Adrenal gland (tissue), 12 donors: ENCODE measurements around the gene PLAGL1. TPM values are rescaled to one million over a fixed set of nuclear protein-coding genes. Genes with fewer than 3 reads are reported as not detected.

ENCODE experiments used
- DNase-seq, 7 donors: peaks; one replicate each; pipeline ENCODE4 v3.0.0-alpha.2; 2019 to 2020
- H3K27ac ChIP-seq, 5 donors: fragments of 200-600 bp; sonication (generic) in 4 of 5; 1 replicate in 3 of 5; 2 replicates in 2 of 5; pipeline versions ENCODE4 v1.5.1 to v1.8.0; 2016 to 2020; ENCODE audit warnings: mild to moderate bottlenecking in 1 of 5
- H3K27me3 ChIP-seq: fragments of 200-600 bp; 2 replicates; pipeline ENCODE4 v1.8.0; 2021
- H3K36me3 ChIP-seq, 2 donors: fragments of 200-600 bp; replicated peaks in 1 of 2; 1 replicate in 1 of 2; 2 replicates in 1 of 2; pipeline versions ENCODE4 v1.5.1 to v1.8.0; 2018 to 2022
- H3K4me1 ChIP-seq, 2 donors: fragments of 200-600 bp; replicated peaks in 1 of 2; 1 replicate in 1 of 2; 2 replicates in 1 of 2; pipeline versions ENCODE4 v1.5.1 to v1.8.0; 2018 to 2021
- H3K4me3 ChIP-seq, 4 donors: fragments of 200-600 bp; sonication (generic) in 3 of 4; one replicate each; pipeline ENCODE4 v1.5.1; 2016 to 2018
- H3K9me3 ChIP-seq, 3 donors: fragments of 200-600 bp; sonication (generic) in 1 of 3; replicated peaks in 1 of 3; 1 replicate in 2 of 3; 2 replicates in 1 of 3; pipeline versions ENCODE4 v1.5.1 to v1.8.0; 2016 to 2021
- CTCF ChIP-seq, 6 experiments: fragments of 450-650 bp in 4 of 6; fragments of 200-600 bp in 2 of 6; sonication (generic) in 1 of 6; IDR thresholded peaks; 1 replicate in 5 of 6; 2 replicates in 1 of 6; pipeline versions ENCODE4 v1.5.1 to v1.8.0; 2016 to 2021; ENCODE audit warnings: antibody characterized with exemption in 6 of 6, mild to moderate bottlenecking in 2 of 6, moderate library complexity in 1 of 6
- POLR2A ChIP-seq, 2 donors: fragments of 450-650 bp; IDR thresholded peaks; one replicate each; pipeline ENCODE4 v1.6.1; 2017; ENCODE audit warnings: antibody characterized with exemption in 2 of 2, mild to moderate bottlenecking in 2 of 2, moderate library complexity in 1 of 2
- WGBS, 4 donors: extraction: QIAGEN DNeasy Blood & Tissue Kit in 2 of 4; methylation state at CpG; one replicate each; pipeline versions ENCODE4 v1.1.5 to v1.1.7; 2013 to 2017; 5-methylcytosine and 5-hydroxymethylcytosine counted together
- intact Hi-C, 2 donors: fragments of 100-400 bp; cut with DNase I; formaldehyde crosslinking; loops; one replicate each; pipeline versions ENCODE4 v1.14.1 to v1.15.0; 2022 to 2023
- polyA plus RNA-seq, 3 donors: library from polyadenylated mRNA; stranded (reverse); fragments of 200-250 nt in 2 of 3; fragments of 350-450 nt in 1 of 3; fragmentation: Illumina TruSeq in 1 of 3; extraction: RNeasy Lipid Tissue Mini Kit (QIAGEN cat#74804) in 1 of 3; gene quantifications; one replicate each; pipeline ENCODE4 v1.2.3, GENCODE V29; 2013 to 2014
- total RNA-seq, 9 donors: library from RNA; depleted of rRNA in 4 of 9; stranded (reverse); fragments of >200 nt in 4 of 9; fragments of 120-200 nt in 1 of 9; fragmentation: NEBNext Ultra II Directional in 1 of 9; extraction: Animal tissue kit (Norgen Biotek cat#: 25700) in 1 of 9; gene quantifications; one replicate each; pipeline versions ENCODE4 v1.1.0 to v1.2.4, GENCODE V29; 2013 to 2023
- donor health status: healthy with polysubstance abuse.
- donor health status: Bipolar disorder and iron deficiency.
- donor health status: DM: yes; HTN: yes; CAD: no.
- donor health status: DM: no; HTN: no; CAD: no.
- donor health status: DM: no; HTN: no; CAD: no.
- donor health status: DM: yes; HTN: yes; CAD: no.

The PLAGL1 gene
- total and polyA plus RNA-seq, 12 donors, result 20.4 to 197 (median 78.7) TPM

- Histone ChIP-seq H3K27ac (no peak overlapping the region), H3K4me3 (no peak overlapping the region), H3K9me3 (no peaks in the 10 kb centered on the region), H3K36me3 (peaks cover 0 to 3% of the 10 kb centered on the region in 2 donors), H3K27me3 (no peaks in the 10 kb centered on the region), H3K4me1 (peaks cover 0 to 6% of the 10 kb centered on the region in 2 donors)
- DNase-seq, result no peak
- intact Hi-C loops, result no loop called here
- WGBS, 4 donors, result 62 to 71% (median 67%) methylated on average over 4 of the region's 4 CpGs
- TF ChIP-seq CTCF (IDR thresholded peaks at IDR 0.05) (no peak), POLR2A (IDR thresholded peaks at IDR 0.05) (no peak)
Observed at GRCh38 chr6:143957679-143958274, 50.3 kb downstream of the PLAGL1 start.

GRCh38 chr6:143955971-143956370, 52.1 kb downstream of the PLAGL1 start:
- intact Hi-C loops, result no loop called here
- WGBS, 4 donors, result 84 to 91% (median 89%) methylated on average over 8 of the region's 8 CpGs
- Histone ChIP-seq H3K4me3 (no peak overlapping the region), H3K36me3 (peaks cover 0 to 3% of the 10 kb centered on the region in 2 donors), H3K4me1 (peaks cover 0 to 3% of the 10 kb centered on the region in 2 donors), H3K27me3 (no peaks in the 10 kb centered on the region), H3K9me3 (no peaks in the 10 kb centered on the region), H3K27ac (no peak overlapping the region)
- TF ChIP-seq POLR2A (IDR thresholded peaks at IDR 0.05), result no peak
- TF ChIP-seq CTCF (IDR thresholded peaks at IDR 0.05), result no peak
- no peak for DNase-seq

GRCh38 chr6:143953922-143954321, 54.1 kb downstream of the PLAGL1 start:
- H3K36me3 ChIP-seq, result no peaks in the 10 kb centered on the region
- H3K4me3 ChIP-seq, result no peak overlapping the region
- H3K9me3 ChIP-seq, result no peaks in the 10 kb centered on the region
- no peaks in the 10 kb centered on the region for H3K4me1 ChIP-seq
- DNase-seq, result no peak
- WGBS, 4 donors, result 89 to 97% (median 91%) methylated on average over 4 of the region's 4 CpGs
- no peak for TF ChIP-seq POLR2A (IDR thresholded peaks at IDR 0.05)
- TF ChIP-seq CTCF (IDR thresholded peaks at IDR 0.05), result no peak
- H3K27ac ChIP-seq, result no peak overlapping the region
- H3K27me3 ChIP-seq, result no peaks in the 10 kb centered on the region
- intact Hi-C loops, result no loop called here

GRCh38 chr6:143952947-143953701, 54.9 kb downstream of the PLAGL1 start:
- Histone ChIP-seq H3K4me3 (no peak overlapping the region), H3K4me1 (no peaks in the 10 kb centered on the region), H3K27me3 (no peaks in the 10 kb centered on the region), H3K36me3 (peaks cover 0 to 1% of the 10 kb centered on the region in 2 donors), H3K27ac (no peak overlapping the region), H3K9me3 (no peaks in the 10 kb centered on the region)
- WGBS, 4 donors, result 92 to 96% (median 94%) methylated on average over 4 of the region's 4 CpGs
- TF ChIP-seq CTCF (IDR thresholded peaks at IDR 0.05) (no peak), POLR2A (IDR thresholded peaks at IDR 0.05) (no peak)
- no peak for DNase-seq
- intact Hi-C loops, result no loop called here
